SJSA1 (cell line): ENCODE results near the gene DGAT2. TPM values are rescaled to one million over a fixed set of nuclear protein-coding genes. Genes with fewer than 3 reads are reported as not detected.

Experiments
- total RNA-seq: library from RNA; depleted of rRNA; stranded (reverse); fragments of >200 nt; shearing (Covaris generic); gene quantifications from 2 replicates; pipeline ENCODE4 v1.2.3, GENCODE V29; 2014; rRNA removed

DGAT2 gene
- total RNA-seq, 1 experiment from 2014 or later = not detected

Other genes starting within 250 kb of the DGAT2 start
- 2.5 and 4.9 TPM in 2 replicates for gene GDPD5, start 242.8 kb upstream of the DGAT2 start, total RNA-seq
- gene SERPINH1, start 206.5 kb upstream of the DGAT2 start, total RNA-seq = 638 and 816 TPM in 2 replicates
- 0.13 TPM in 1 of 2 replicates, not detected in the other for gene MAP6, start 99.7 kb upstream of the DGAT2 start, total RNA-seq
- not detected in 2 replicates for gene MOGAT2, start 50.9 kb upstream of the DGAT2 start, total RNA-seq
- gene UVRAG, start 46.4 kb downstream of the DGAT2 start, total RNA-seq = 7.7 and 25.2 TPM in 2 replicates